ENCODE measurements around the gene RELCH.

DNA sequence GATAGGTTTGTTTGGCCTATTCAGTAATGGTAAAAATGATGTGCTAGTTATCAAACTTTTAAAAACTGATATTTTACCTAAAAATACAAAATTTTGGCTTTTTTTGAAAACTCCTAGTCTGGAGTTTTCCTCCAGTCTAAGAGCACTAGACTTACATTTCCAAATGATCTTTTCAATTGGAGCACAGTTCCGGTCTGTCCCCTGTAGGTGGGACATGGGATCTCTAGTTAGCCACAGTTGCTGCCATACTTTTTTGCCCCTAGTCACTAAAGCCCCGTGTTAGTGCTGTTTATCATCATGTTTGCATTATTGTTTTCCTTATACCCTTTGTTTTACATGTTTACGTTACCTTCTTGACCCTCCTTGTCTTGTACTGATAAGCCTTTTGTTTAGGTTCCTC is 52.4 kb downstream of the RELCH start:
- TF ChIP-seq CTCF (IDR thresholded peaks at IDR 0.05) (no peak), POLR2A (IDR thresholded peaks at IDR 0.05) (no peak)

All from lower leg skin (tissue), 3 donors.